ENCODE data around the gene CSNK1D.

CSNK1D gene

GRCh38 chr17:82272495-82273326 is 789 bp downstream of the CSNK1D start (continued):
- TF ChIP-seq ZBTB8A (tag by site-specific recombination; IDR thresholded peaks at IDR 0.05) (no peak), ZNF624 (tag by site-specific recombination; IDR thresholded peaks at IDR 0.05) (no peak), SCRT2 (tag by site-specific recombination; IDR thresholded peaks at IDR 0.05) (no peak), GFI1B (tag by site-specific recombination; IDR thresholded peaks at IDR 0.05) (no peak), GLIS2 (tag by site-specific recombination; IDR thresholded peaks at IDR 0.05) (peak; percentile 40), ZNF169 (tag by site-specific recombination; IDR thresholded peaks at IDR 0.05) (no peak), SP3 (tag by site-specific recombination; IDR thresholded peaks at IDR 0.05) (peak; percentile 36), ZEB2 (tag by site-specific recombination; IDR thresholded peaks at IDR 0.05) (0 out of 2 replicates have a peak, but pooled peaks have one; percentile 21)

- POLR2A ChIA-PET: interaction anchor here (3.4 kb wide), 1 partner anchor 21 kb away, joined by 28 read pairs; no protein-coding TSS in a partner anchor
- CTCF ChIA-PET: interaction anchor here (0.7 kb wide), 1 partner anchor 242 kb away, joined by 3 read pairs; no protein-coding TSS in a partner anchor
- no peak overlapping the region for H3K27ac ChIP-seq (ENCODE audit: extremely low read depth, low read depth, low read length)
- peaks cover 25 to 59% of the 10 kb centered on the region in 2 experiments; a peak in 2 of 3 replicates for H3K36me3 ChIP-seq (ENCODE audit: control insufficient read depth in 2 of 2, insufficient read depth in 1 of 2, low read length in 2 of 2)
- no peaks in the 10 kb centered on the region for H3K9me3 ChIP-seq (ENCODE audit: control insufficient read depth, insufficient read depth, low read depth, low read length)
- H3K4me3 ChIP-seq (ENCODE audit: low read depth, low read length): no peak overlapping the region
- peaks cover 29% of the 10 kb centered on the region for H3K4me1 ChIP-seq (ENCODE audit: control insufficient read depth, insufficient read depth, low read length)
- TF ChIP-seq, protein P1, sequence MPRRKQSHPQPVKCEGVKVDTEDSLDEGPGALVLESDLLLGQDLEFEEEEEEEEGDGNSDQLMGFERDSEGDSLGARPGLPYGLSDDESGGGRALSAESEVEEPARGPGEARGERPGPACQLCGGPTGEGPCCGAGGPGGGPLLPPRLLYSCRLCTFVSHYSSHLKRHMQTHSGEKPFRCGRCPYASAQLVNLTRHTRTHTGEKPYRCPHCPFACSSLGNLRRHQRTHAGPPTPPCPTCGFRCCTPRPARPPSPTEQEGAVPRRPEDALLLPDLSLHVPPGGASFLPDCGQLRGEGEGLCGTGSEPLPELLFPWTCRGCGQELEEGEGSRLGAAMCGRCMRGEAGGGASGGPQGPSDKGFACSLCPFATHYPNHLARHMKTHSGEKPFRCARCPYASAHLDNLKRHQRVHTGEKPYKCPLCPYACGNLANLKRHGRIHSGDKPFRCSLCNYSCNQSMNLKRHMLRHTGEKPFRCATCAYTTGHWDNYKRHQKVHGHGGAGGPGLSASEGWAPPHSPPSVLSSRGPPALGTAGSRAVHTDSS (tag by site-specific recombination; IDR thresholded peaks at IDR 0.05): no peak
- TF ChIP-seq ZNF169 (tag by site-specific recombination; IDR thresholded peaks at IDR 0.05) (no peak), ZNF311 (tag by site-specific recombination; IDR thresholded peaks at IDR 0.05; ENCODE audit: borderline replicate concordance) (no peak), ZNF518A (tag by site-specific recombination; conservative IDR thresholded peaks at IDR 0.05; ENCODE audit: low read depth) (no peak), YY2 (tag by site-specific recombination; IDR thresholded peaks at IDR 0.05) (no peak), ZNF701 (tag by site-specific recombination; IDR thresholded peaks at IDR 0.05) (no peak), ZNF24 (tag by site-specific recombination; IDR thresholded peaks at IDR 0.05) (no peak), ZNF148 (tag by site-specific recombination; IDR thresholded peaks at IDR 0.05; ENCODE audit: borderline replicate concordance) (no peak), ZSCAN23 (tag by site-specific recombination; IDR thresholded peaks at IDR 0.05) (no peak), ZNF175 (tag by site-specific recombination; IDR thresholded peaks at IDR 0.05) (no peak), ZNF354C (tag by site-specific recombination; IDR thresholded peaks at IDR 0.05; ENCODE audit: borderline replicate concordance, low read depth) (no peak), GFI1B (tag by site-specific recombination; IDR thresholded peaks at IDR 0.05) (no peak), ZBTB48 (tag by site-specific recombination; IDR thresholded peaks at IDR 0.05) (no peak), ZNF624 (tag by site-specific recombination; IDR thresholded peaks at IDR 0.05) (no peak), ZXDB (tag by site-specific recombination; IDR thresholded peaks at IDR 0.05) (no peak), ELK4 (IDR thresholded peaks at IDR 0.05; ENCODE audit: borderline replicate concordance, low read depth, low read length) (no peak), ZIC2 (tag by site-specific recombination; IDR thresholded peaks at IDR 0.05) (no peak)
- TF ChIP-seq, protein P2, sequence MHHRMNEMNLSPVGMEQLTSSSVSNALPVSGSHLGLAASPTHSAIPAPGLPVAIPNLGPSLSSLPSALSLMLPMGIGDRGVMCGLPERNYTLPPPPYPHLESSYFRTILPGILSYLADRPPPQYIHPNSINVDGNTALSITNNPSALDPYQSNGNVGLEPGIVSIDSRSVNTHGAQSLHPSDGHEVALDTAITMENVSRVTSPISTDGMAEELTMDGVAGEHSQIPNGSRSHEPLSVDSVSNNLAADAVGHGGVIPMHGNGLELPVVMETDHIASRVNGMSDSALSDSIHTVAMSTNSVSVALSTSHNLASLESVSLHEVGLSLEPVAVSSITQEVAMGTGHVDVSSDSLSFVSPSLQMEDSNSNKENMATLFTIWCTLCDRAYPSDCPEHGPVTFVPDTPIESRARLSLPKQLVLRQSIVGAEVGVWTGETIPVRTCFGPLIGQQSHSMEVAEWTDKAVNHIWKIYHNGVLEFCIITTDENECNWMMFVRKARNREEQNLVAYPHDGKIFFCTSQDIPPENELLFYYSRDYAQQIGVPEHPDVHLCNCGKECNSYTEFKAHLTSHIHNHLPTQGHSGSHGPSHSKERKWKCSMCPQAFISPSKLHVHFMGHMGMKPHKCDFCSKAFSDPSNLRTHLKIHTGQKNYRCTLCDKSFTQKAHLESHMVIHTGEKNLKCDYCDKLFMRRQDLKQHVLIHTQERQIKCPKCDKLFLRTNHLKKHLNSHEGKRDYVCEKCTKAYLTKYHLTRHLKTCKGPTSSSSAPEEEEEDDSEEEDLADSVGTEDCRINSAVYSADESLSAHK (tag by site-specific recombination; IDR thresholded peaks at IDR 0.05): no peak
Observed at GRCh38 chr17:82271401-82271800, 2.1 kb downstream of the CSNK1D start.
